ENCODE results near the gene NDUFS4.

DNA sequence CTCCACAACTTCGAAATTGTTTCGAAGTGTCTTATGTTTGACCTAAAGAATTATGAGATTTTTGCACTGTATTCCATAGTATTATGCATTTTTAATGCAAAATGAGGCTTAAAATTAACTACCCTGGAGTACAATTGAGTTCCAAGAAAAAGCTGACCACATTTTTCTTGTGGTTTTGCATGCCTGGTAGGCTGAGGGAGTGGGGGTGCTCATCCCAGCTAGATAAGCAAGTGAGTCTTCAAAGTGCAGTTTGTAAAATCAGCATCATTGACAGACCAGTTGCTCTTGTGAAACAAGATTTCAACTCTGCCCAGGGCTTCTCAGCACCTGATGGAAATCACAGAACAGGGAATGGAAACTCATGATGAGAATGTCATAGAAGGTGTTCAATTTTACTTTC lies 17.0 kb upstream of the NDUFS4 start:
- TF ChIP-seq CTCF (conservative IDR thresholded peaks at IDR 0.05) = no peak
- no peak for TF ChIP-seq ZFX (IDR thresholded peaks at IDR 0.05)
